NCI-H1930 (cell line): Measurements from ENCODE around the gene ARHGAP26.
"Not testable (repeated sequence)": the region's sequence is repeated elsewhere in the genome, so short reads cannot be mapped to it uniquely, and the experiment has no call there.

Experiments used
- DNase-seq, 2 experiments: peaks; one replicate each; lab custom pipeline; 2025; lab: John Stamatoyannopoulos, UW

The ARHGAP26 gene

DNA sequence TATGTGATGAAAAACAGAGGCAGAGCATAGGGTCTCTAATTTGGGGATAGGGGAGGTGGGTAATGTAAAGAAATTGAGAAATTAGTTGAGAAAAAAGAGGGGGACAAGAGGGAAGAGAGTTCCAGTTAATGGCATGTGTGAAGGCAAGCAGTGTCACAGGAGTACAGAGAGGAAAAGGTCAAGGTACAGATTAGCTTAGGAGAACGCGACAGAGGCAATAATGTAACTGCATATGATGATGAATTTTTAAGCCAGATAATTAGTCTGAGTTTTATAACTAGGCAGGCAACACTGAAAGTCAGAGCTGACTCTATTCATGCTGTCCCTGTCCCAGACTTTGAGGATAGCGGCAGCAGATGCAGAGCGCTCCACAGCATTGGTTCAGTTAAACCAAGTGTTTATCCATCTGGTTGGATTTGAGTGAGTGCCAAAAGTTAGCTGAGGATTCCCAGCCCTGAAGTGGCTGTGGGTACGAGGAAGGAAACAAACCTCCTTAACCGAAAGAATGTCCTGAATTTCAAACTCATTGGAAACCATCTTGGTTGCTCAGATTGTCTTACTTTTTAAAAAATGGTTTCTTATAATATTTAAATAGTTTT is 315.2 kb downstream of the ARHGAP26 start:
- DNase-seq: no peak

DNA sequence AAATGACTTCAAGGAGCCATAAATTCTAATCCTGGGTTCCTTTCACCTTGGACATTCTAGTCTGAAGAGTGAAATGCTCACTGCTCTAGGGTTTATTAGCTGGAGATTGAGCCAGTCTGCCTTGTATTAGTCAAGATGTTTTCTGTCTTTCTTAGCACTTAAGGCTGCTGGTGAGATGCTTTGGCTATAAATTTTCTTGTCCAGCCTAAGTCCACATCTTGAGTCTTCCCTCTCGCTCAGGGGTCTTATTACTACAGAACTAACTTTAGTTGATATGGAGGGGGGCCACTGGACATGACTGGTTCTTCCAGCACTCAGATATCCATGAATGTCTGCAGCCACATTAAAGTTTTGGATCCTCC is 316.4 kb downstream of the ARHGAP26 start:
- DNase-seq: no peak

DNA sequence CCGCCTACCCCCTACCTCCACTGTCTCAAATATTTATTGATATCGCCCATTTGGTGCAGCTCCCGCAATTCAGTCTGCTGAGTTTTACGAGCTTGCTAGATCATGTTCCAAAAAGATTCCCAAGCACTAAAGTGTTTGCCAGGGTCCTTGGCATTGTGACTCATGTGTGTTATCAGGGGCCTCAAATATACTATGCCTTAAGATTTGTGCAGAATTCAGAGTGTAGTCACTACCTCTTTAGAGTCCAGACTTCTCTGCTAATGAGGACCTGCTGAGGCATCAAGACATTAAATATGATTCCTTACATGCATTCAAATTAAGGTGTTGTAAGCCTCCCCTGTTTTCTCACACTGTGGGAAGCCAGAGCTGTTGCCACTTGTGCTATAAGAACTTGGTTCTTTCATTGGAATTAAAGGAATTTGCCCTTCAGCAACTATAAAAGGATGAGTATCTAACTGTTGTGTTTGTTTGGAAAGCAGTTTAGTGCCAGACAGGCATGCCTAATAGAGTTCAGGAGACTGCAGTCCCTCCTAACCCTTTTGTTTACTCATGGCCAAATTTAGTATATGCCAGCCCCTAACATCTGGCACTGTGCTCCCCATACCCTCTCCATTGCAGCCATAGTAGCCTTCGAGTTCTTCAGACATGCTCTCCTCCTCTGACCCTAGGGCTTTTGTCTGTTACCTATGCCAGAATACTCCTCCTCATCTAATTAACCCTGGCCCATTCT is 316.9 kb downstream of the ARHGAP26 start:
- no peak for DNase-seq

DNA sequence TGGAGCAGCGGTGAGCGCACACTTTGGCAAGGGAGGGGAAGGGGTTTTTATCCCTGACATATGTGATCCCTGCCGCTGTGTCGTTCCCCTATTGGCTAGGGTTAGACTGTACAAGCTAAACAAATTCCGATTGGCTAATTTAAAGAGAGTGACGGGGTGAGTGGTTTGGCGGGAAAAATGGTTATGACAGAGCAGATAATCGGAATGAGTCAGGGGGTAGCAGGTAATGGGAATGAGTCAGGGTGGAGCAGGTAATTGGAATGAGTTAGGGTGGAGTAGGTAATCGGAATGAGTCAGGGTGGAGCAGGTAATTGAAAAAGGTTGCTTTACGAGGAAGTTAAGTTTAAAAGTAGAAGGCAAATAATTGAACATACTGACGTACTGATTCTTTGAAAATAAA is 318.5 kb downstream of the ARHGAP26 start:
- not testable (repeated sequence) for DNase-seq

DNA sequence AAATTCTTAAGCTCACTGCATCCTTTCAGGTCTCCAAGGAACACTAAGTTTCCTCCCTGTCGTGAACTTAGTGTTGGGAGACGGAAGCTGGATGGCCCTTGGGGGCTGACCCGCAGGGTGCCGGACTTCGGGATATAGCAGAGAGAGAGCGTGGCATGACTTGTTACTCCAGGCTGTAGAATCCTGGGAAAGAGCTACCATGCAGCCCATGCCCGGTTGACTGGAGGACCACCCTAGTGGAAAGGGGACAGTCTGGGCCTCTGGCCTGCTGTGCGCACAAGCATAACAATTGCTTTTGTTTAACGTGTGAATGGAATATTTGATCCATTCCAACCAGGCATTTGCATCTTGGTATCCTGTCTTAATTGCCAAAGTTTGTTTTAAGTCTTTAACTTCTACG is 319.9 kb downstream of the ARHGAP26 start:
- DNase-seq: not testable (repeated sequence)

DNA sequence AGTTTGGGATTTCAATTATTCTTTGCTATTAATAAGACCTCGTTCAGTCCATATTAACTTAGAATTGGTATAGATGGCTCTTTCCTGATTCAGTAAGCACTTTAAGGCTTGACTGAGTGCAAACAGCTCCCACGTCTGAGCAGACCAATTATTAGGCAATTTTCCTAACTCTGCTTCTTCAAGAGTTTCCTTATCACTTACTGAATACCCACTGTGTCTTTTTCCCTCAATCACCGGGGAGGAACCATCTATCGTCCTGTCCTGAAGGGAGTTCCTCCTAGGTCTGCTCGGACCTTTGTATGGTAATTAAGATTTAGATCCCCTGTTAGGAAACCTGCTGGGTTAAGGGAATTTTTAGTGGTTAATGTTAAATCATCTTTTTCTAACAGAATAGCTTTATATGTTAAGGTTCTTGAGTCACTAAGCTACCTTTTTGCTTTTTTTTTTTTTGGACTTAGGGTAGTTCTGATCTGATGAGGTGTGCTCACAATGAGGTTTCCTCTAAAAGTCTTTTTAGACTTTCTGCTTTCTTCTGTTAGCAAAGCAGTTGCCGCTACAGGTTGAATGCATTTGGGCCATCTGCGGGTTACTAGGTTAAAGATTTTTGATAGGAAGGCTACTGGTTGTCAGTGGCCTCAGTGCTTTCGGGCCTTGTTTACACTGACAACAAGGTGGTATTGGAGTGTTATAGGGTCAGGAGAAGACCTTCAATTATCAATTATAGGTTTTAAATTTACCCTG is 322.7 kb downstream of the ARHGAP26 start:
- not testable (repeated sequence) for DNase-seq

DNA sequence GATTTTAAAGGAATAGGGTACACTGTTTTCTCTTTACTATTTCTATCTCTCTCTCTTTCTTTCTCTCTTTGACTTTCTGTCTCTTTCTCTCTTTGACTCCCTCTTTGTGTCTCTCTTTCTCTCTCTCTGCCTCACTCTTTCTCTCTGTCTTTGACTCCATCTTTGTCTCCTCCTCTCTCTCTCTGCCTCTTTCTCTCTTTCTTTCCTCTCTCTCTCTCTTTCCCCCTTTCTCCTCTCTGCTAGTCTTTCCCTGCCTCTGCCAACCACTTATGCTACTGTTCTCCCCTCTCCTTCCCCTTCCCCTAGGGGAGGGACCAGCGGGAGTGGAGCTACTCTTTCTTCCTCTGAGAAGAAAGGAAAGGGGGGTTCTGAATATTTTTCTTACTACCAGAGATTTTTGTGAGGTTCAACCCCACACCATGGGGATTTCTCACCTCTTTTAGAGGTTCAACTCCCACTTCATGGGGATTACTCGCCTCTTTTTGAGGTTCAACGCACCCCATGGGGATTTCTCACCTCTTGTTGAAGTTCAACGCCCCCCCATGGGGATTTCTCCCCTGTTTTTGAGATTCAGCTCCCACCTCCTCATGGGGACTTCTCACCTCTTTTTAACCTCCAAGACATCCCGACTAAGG is 323.4 kb downstream of the ARHGAP26 start:
- DNase-seq: no peak

DNA sequence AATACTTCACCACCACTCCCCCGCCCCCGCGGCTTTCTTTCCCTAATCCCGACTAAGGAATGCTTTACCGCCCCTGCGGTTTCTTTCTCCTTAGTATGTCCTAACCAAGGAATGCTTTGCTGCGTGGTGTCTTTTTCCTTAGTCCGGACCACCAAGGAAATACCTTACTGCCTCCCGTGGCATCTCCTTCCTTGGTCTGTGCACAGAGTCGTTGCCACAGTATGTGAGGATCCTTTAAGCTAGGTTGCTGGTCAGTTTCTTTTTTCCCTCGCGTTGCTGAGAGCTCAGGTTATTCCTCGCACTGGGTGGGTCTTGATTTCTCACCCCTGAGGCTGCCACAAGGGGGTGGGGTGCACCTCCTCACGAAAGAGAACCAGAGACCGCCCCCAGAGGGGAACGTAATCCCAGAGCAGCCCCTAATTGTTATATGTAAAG is 323.9 kb downstream of the ARHGAP26 start:
- no peak for DNase-seq

DNA sequence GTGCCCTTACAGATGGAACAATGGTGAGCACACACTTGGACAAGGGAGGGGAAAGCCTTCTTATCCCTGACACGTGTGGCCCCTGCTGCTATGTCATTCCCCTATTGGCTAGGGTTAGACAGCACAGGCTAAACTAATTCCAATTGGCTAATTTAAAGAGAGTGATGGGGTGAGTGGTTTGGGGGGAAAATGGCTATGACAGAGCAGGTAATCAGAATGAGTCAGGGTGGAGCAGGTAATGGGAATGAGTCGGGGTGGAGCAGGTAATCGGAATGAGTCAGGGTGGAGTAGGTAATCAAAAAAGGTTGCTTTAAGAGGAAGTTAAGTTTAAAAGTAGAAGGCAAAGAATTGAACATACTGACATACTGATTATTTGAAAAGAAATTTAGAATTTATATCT is 324.4 kb downstream of the ARHGAP26 start:
- DNase-seq: not testable (repeated sequence)

DNA sequence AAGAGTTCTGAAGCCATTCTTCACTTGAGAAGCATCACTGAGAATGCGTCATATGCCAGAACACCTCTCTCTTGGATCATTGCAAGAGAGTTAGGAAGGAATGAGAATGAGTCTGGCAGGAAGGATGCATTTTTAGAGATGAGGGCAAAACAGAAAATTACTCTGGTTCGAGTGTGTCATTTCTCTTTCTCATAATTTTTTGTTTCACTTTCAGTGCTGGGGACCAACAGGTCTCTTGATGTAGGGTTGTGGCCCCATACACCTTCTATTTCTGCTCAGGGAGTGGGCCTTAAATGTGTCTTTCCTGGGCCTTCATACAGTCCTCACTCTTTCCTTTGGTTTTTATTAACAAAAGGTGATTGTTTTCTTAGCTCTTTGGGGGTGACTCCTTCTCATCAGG is 330.9 kb downstream of the ARHGAP26 start:
- DNase-seq: no peak

DNA sequence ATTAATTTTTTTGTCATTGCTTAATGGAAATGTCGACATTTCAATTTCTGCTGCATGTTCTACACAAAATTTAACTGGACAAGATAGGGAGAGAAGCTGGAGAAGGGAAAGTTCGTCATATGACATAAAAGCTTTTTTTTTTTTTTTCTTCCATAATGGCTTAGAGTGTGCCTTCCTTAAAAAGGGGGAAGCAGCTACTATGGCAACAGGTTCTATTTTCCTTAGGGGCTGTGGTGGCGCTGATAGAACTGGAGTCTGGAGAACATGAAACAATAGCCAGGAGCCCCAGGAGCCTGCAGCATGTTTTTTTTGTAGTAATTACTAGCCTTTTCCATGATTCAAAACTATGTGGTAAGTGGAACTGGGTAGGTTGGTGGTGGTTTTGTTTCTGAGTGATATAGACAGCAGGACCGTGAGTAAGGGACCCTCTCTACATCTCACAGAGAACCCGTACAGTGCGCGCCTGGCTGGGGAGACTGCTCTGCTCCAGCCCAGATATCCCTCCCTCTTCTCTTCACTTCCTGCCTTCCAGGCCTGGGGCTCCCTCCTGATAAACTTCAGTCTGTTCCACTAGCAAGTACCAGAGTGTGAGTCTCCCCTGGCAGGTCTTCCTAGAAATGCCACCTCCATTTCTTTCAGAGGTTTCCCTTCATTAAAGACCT is 331.7 kb downstream of the ARHGAP26 start:
- no peak for DNase-seq

DNA sequence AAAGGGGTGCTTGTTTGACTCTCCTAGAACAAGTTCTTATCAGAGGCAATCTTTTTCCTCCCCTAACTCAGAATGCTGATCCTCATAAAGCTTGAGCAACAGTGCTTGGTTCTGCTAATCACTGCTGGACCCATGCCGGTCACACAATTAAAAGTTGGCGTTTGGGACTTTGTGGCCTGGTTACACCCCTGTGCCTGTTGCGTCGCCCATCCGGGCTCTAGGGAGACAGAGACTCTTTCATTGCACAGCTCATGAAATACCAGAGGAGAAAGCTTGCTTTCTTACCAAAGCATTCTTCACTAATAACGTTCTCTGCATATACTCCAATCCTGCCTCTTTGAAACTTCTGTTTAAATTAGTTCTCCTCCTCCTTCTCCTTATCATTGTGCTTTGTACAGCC is 332.2 kb downstream of the ARHGAP26 start:
- no peak for DNase-seq

DNA sequence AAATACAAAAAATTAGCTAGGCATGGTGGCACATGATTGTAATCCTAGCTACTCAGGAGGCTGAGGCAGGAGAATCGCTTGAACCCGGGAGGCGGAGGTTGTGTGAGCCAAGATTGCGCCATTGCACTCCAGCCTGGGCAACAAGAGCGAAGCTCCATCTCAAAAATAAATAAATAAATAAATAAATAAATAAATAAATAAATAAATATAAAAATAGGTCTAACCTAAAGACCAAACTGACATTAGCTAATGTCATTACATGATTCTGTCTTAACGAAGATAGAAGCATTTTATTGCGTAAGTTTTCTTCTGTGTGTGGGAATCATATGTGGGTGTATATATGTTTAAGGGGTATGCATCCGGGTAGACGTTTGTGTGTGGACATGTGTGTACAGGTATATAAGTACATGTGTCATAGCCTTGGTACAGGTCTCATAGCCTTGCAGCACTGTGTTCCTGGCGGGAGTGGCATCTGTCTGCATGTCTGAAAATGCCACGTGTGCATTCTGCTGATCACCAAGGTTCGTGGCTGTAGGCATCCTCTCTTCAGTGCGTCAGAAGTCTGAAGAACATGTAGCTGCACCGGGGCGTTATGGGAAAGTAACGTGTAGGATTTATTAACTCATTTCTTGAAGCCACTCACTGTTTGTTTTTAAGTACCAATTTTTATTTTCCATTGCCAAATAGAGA is 335.2 kb downstream of the ARHGAP26 start:
- no peak for DNase-seq

DNA sequence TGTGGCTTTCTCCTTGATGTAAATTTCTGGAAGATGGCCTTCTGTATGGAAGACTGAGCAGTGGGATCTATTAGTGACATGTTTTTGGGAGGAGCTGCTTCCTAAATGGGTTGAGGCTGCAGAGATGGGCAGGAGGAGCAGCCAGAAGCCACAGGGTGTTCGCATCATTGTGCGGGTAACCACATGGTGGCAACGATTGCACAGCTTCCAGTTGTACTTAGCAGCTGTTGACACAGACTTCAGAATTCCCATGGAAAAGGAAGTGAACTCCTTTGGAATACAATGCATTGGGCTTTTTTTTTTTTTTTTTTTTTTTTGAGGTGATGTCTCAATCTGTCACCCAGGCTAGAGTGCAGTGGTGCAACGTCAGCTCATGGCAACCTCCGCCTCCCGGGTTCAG is 336.0 kb downstream of the ARHGAP26 start:
- DNase-seq: no peak

DNA sequence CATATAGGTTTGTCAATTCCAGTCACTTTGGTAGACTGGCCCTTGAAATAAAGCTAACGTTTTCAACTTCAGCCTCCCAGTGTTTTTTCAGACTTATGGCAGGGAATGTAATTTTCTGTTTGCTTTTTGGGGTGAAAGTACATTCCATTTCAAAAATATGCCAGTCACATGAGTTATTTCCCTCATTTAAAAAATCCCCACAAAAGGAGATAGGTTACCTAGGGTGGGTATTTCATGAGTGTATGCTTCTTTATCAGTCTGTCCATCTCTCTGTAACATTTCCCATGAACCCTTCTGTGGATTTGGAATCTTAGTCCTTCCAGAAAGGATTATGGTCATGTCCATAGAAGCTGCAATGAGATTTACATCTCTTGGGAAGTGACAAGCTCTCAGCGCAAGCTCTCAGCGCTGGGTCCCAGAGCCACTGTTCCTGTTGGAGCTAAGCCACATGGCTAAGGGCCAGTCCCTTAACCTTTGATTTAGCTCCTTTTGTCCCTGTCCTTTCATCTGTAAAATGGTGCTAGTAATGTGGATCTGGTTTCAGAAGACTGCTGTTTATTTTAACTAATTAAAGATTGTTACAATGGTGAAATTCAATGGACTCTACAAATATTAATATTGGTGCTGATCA is 338.4 kb downstream of the ARHGAP26 start:
- no peak for DNase-seq

DNA sequence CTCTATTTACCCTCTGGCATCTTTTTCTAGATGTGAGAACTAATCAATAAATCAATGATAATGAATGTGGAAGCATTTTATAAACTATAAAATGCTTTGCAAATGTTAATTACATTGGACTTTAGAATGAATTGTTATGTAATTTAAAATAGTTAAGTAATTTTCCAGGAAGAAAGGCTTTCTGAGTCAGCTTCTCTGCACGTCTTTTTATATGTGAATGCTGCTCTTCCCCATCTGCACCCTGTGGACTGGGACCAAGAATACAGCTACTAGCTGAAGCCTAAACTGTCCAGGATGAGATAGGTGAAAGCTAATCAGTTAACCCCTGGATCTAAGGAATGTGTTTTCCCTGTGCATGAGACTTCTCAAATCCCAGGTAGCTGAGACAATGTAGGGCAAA is 340.4 kb downstream of the ARHGAP26 start:
- DNase-seq: no peak

DNA sequence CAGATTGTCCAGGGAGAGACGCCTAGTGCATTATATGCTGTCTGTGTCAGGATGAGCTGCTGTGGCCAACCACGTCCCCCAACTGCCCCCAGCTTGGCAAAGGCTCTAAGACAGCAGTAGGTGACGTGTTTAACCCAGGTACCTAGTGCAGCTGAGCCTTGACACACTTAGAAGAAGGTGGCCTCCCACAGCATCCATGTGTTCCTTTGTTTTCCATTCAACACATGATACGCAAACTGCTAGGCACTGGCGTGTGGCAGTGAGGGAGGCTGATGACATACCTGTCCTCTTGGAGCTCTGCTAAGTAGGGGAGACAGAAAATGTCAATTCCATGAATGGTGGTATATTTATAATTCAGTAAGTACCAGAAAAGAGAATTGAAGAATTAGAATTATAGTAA is 341.6 kb downstream of the ARHGAP26 start:
- DNase-seq: no peak

DNA sequence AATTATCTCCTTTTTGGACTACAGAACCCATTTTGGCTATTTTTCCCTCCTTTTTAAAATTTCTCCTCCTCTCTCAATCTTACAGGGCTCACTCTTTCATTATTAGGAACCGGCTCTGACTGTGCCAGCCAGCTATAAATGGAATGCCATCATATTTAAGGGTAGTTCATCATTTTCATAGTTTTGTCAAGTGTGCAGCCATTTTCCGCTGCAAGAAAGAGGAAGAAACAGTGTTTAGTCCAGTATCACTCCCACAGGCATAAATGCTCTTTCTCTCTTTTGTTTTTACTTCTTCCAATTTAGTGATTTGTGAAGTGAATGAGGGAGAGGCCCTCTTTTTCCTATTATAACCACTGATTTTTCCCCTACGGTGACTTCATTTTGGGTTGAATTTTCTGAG is 343.3 kb downstream of the ARHGAP26 start:
- DNase-seq: no peak

DNA sequence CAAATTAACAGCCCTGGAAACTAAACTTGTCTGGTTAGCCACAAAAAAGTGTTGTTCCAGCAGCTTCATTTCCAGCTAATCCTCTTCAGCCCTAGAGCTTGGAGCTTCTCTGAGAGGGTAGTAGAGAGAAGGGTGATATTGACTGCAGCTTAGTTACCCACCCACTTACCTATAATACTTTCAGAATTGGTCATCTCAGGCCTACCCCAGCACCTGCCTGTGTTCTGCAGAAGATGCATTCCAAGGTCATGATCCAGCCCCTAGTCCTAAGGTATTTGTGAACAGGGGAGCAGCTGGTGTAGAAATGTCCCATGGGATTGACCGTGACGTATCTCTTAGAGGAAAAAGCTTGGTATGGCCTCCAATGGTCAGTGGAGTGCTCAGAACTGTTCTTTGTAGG is 344.3 kb downstream of the ARHGAP26 start:
- DNase-seq: no peak

DNA sequence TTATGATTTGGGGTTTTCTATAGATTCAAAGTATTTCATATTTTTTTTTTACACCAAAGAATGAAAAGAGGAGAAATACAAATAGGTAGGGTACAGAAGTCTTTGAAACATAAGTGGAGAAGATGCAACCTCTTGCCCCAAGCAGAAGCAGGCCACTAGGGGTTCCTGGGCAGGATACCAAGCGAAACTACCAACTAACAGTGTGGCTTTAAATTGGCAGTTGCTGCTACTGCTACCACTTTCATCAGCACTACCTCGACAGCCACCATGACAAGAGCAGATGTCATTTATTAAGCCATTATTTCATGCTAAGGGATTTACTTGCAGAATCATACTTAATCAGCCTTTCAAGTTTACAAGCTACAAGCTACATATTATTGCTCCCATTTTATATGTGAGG is 345.2 kb downstream of the ARHGAP26 start:
- no peak for DNase-seq

DNA sequence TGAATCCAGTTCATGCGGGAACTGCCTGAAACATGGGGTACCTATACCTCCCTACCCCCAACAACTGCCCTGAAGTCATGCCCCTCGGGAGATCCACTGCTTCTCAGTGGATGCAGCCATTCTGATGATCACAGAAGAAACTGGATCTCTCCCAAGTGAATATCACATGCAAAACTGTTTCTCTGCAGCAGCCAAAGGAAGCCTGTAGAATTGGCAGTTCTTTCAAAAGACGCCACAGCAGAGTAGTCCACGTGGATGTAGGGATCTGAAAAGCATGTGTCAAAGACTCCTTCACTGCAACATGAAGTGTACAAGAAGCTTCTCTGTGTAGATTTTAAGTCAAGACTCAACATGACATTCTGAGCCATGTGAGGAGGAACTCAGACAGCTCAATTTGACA is 346.6 kb downstream of the ARHGAP26 start:
- no peak for DNase-seq
